Gastroesophageal sphincter (tissue), 3 donors: ENCODE measurements around the gene NAT8L.

ENCODE experiments used
- POLR2A ChIP-seq, 2 donors: fragments of 450-650 bp; IDR thresholded peaks; one replicate each; pipeline ENCODE4 v1.6.1; 2017; ENCODE audit warnings: antibody characterized with exemption in 2 of 2, mild to moderate bottlenecking in 2 of 2, moderate library complexity in 1 of 2
- POLR2AphosphoS5 ChIP-seq: sonication (generic); formaldehyde crosslinking; IDR thresholded peaks from one replicate; pipeline ENCODE4 v1.6.1; 2017; ENCODE audit warnings: antibody characterized with exemption
- TF ChIP-seq, protein P1 (sequence below), 4 experiments: fragments of 200-600 bp in 2 of 4; fragments of 450-650 bp in 2 of 4; sonication (generic) in 1 of 4; IDR thresholded peaks; one replicate each; pipeline ENCODE4 v1.5.1; 2017 to 2019; ENCODE audit warnings: antibody characterized with exemption in 4 of 4, mild to moderate bottlenecking in 2 of 4, moderate library complexity in 2 of 4

DNA sequence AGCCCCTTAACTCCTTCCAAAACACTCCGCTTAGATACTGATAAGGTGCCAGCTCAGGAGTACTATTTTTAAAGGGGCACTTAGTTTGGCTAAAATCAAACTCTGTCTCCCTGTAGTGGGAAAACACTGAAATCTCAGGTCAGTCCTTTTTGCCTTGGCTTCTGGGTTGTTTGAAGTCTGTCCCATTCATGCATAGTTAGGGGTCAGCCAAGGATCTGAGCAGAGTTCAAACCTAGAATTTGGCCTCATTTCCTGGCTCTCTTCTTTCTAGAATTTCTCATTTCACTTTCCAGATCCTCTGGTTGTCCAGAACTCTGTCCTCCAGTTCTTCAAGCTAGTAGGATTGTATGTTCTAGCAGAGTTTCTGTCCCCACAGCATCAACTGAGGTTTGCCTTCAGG, 31.5 kb downstream of the NAT8L start:
- TF ChIP-seq POLR2AphosphoS5 (no peak), POLR2A (IDR thresholded peaks at IDR 0.05) (no peak)
- TF ChIP-seq, protein P1, sequence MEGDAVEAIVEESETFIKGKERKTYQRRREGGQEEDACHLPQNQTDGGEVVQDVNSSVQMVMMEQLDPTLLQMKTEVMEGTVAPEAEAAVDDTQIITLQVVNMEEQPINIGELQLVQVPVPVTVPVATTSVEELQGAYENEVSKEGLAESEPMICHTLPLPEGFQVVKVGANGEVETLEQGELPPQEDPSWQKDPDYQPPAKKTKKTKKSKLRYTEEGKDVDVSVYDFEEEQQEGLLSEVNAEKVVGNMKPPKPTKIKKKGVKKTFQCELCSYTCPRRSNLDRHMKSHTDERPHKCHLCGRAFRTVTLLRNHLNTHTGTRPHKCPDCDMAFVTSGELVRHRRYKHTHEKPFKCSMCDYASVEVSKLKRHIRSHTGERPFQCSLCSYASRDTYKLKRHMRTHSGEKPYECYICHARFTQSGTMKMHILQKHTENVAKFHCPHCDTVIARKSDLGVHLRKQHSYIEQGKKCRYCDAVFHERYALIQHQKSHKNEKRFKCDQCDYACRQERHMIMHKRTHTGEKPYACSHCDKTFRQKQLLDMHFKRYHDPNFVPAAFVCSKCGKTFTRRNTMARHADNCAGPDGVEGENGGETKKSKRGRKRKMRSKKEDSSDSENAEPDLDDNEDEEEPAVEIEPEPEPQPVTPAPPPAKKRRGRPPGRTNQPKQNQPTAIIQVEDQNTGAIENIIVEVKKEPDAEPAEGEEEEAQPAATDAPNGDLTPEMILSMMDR (IDR thresholded peaks at IDR 0.05), result no peak
